Measurements from ENCODE around the gene DPPA3.
A peak's percentile ranks its signal among the peaks of the same experiment; 100 is the strongest.

DNA sequence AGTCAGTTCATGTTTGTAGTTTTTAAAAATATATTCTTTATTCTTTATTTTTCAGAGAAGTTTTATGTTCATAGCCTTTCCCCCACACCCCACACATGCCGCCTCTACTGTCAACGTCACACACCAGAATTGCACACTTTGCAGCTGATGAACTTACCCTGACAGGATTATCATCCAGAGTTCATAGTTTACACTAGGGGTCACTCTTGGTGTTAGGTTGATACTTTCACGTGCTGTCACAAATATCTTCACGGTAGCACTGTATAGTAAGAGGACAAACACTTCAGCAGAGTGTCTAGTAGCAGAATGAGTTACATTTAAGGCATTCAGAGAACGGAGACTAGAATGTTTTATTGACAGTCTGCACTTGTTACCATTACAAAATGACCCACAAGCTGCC lies 5.1 kb downstream of the DPPA3 start:
- TF ChIP-seq, protein P1, sequence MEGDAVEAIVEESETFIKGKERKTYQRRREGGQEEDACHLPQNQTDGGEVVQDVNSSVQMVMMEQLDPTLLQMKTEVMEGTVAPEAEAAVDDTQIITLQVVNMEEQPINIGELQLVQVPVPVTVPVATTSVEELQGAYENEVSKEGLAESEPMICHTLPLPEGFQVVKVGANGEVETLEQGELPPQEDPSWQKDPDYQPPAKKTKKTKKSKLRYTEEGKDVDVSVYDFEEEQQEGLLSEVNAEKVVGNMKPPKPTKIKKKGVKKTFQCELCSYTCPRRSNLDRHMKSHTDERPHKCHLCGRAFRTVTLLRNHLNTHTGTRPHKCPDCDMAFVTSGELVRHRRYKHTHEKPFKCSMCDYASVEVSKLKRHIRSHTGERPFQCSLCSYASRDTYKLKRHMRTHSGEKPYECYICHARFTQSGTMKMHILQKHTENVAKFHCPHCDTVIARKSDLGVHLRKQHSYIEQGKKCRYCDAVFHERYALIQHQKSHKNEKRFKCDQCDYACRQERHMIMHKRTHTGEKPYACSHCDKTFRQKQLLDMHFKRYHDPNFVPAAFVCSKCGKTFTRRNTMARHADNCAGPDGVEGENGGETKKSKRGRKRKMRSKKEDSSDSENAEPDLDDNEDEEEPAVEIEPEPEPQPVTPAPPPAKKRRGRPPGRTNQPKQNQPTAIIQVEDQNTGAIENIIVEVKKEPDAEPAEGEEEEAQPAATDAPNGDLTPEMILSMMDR (IDR thresholded peaks at IDR 0.05): peak in 1 of 6 experiments; percentile 8
- no peak for TF ChIP-seq POLR2A (IDR thresholded peaks at IDR 0.05)
